HG03521 (cell line): ENCODE measurements around the gene TTC17.
A peak's percentile ranks its signal among the peaks of the same experiment; 100 is the strongest.
"Not testable (repeated sequence)": the region's sequence is repeated elsewhere in the genome, so short reads cannot be mapped to it uniquely, and the experiment has no call there.

Experiments used
- ATAC-seq: cut with Tn5 transposase; IDR thresholded peaks from one replicate; pipeline ENCODE4 v1.9.1; 2021; ENCODE audit warnings: mild to moderate bottlenecking, moderate library complexity; ENCODE audit not compliant: unreplicated experiment

The TTC17 gene, protein sequence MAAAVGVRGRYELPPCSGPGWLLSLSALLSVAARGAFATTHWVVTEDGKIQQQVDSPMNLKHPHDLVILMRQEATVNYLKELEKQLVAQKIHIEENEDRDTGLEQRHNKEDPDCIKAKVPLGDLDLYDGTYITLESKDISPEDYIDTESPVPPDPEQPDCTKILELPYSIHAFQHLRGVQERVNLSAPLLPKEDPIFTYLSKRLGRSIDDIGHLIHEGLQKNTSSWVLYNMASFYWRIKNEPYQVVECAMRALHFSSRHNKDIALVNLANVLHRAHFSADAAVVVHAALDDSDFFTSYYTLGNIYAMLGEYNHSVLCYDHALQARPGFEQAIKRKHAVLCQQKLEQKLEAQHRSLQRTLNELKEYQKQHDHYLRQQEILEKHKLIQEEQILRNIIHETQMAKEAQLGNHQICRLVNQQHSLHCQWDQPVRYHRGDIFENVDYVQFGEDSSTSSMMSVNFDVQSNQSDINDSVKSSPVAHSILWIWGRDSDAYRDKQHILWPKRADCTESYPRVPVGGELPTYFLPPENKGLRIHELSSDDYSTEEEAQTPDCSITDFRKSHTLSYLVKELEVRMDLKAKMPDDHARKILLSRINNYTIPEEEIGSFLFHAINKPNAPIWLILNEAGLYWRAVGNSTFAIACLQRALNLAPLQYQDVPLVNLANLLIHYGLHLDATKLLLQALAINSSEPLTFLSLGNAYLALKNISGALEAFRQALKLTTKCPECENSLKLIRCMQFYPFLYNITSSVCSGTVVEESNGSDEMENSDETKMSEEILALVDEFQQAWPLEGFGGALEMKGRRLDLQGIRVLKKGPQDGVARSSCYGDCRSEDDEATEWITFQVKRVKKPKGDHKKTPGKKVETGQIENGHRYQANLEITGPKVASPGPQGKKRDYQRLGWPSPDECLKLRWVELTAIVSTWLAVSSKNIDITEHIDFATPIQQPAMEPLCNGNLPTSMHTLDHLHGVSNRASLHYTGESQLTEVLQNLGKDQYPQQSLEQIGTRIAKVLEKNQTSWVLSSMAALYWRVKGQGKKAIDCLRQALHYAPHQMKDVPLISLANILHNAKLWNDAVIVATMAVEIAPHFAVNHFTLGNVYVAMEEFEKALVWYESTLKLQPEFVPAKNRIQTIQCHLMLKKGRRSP

DNA sequence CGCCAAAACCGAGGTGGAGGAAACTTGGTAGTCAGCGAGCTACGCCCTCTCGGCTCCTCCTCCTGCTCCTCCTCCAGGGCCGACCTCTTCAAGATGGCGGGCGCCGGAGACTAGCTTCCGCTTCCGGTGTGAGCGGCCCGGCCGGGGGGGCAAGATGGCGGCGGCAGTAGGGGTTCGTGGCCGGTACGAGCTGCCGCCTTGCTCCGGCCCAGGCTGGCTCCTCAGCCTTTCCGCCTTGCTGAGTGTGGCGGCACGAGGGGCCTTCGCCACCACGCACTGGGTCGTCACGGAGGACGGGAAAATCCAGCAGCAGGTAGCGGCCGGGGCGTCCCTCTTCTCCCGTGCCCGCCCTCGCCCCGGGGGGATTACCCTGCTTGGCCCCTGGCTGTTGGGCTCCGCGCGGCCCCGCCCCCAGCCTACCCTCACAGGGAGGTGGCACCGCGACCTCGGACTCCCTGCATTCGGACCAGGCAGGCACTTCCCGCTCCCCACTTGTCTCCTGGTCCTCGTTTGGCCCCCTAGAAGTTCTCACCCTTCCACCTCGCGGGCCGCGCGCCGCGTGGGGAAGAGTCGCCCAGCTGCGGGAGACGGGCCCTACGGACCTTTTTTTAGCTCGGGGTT, at the start of gene TTC17:
TTC17 (plus strand) TSS at position 120 of the 621 bp plus-strand sequence; CDS start at position 155, 35 bp downstream.
- peak; percentile 94 for ATAC-seq

GRCh38 chr11:43311791-43312607, 46.7 kb upstream of the TTC17 start, which contains the start of gene API5:
Gene API5, plus strand, starts transcription at chr11:43311996. Its CDS starts 132 bp downstream, at chr11:43312128.
- ATAC-seq: peak; percentile 98

- ATAC-seq: no peak
Observed at GRCh38 chr11:43315966-43316365, 42.8 kb upstream of the TTC17 start.

DNA sequence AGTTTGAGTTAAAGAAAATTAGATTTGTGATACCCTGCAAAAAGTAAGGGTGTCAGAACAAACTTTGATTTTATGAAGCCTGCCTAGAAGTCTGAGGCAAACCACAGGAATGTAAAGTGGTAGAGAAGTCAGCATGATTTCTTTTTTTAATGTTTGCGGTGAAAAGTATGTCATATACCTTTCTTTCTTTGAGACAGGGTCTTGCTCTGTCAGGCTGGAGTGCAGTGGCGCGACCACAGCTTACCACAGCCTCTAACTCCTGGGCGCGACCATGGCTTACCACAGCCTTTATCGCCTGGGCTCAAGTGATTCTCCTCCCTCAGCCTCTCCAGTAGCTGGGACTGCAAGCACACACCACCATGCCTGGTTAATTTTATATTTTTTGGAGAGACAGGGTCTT, 42.3 kb upstream of the TTC17 start:
- ATAC-seq: no peak

GRCh38 chr11:43327987-43328386, 30.7 kb upstream of the TTC17 start:
- ATAC-seq: no peak

- ATAC-seq: no peak
Observed at GRCh38 chr11:43328482-43328881, 30.2 kb upstream of the TTC17 start.

DNA sequence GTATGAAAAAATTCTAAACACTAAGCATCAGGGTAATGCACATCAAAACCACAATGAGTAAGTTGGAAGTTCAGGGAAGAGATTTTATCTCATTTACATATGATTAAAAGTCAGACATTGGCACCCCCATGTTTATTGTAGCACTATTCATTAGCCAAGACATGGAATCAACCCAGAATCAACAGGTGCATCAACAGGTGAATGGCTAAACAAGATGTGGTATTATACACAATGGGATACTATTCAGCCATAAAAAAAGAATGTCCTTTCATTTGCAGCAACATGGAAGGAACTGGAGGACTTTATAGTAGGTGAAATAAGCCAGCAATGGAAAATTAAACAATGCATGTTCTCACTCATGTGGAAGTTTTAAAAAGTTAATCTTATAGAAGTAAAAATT, 17.6 kb upstream of the TTC17 start:
- ATAC-seq: no peak

DNA sequence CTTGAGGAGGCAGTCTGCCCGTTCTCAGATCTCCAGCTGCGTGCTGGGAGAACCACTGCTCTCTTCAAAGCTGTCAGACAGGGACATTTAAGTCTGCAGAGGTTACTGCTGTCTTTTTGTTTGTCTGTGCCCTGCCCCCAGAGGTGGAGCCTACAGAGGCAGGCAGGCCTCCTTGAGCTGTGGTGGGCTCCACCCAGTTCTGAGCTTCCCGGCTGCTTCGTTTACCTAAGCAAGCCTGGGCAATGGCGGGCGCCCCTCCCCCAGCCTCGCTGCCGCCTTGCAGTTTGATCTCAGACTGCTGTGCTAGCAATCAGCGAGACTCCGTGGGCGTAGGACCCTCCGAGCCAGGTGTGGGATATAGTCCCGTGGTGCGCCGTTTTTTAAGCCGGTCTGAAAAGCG, 7.3 kb upstream of the TTC17 start:
- not testable (repeated sequence) for ATAC-seq

DNA sequence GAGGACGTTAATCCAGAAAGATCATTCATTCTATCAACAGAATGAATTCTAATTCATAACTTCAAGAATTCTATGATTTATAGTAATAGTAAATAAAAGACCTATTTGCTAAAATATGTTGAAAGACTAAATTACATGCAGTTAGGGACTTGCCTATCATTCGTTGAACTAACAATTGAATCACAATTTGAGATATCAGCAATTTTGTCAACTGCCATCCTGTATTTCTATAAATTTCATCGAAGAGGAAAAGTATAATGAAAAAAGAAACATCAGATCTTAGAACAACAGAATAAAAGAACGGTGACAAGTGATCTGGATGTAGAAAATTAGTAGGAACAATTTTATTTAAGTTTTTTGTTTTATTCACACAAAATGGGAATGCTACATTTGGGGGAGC, 4.4 kb upstream of the TTC17 start:
- no peak for ATAC-seq

GRCh38 chr11:43356336-43356735, 2.4 kb upstream of the TTC17 start:
- ATAC-seq: no peak

- no peak for ATAC-seq
Observed at GRCh38 chr11:43358279-43358800, 380 bp upstream of the TTC17 start.

DNA sequence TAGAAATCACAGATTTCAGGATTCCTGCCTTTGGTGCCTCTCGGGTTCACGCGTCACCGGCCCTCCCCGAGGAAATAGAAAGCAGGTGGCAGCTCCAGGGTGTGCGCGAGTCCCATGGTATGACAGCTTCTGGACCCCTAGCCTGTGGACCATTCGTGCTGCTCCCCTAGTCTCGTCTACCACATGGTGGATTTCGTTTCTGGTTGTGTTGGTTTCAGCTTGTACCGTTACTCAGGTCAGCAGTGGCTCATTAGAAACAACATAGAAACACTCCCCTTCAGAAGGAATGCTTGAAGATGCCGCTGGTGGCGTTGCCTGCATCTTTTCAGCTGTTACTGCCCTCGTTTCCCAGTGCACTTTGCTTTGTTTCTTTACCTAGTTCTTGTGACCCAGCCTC, 700 bp downstream of the TTC17 start:
- ATAC-seq: peak; percentile 45

DNA sequence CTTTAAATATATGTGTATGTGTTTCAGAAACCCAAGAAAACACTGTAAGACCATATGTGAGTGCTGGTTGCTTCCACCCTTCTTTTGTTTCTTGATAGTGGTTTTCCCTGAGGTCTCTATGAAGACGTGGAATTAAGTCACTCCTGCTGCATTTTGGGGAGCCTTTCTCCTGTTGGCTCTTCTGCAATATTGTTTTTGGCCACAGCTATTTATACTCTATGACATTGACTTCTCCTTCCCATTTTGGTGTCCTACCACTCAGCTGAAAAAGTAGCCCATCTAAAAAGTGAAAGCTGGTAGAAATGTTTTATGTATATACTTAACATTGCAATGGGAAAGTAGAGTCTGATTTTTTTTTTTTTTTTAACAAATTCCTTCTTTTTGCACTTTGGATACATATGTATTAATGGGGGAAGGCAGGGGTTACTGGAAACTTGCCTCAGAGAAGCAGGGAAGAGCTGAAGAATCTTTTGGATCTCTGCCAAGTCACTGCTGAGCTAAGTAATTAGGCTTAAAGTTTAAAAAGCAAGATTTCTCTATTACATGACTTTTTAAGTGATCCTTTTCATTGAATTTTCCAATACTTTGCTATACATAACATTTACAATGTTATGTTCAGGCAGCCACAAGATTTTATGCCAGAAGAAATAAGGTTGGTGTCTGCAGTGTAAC, 1.8 kb downstream of the TTC17 start:
- no peak for ATAC-seq

- no peak for ATAC-seq
Observed at GRCh38 chr11:43366677-43367076, 8.0 kb downstream of the TTC17 start.

DNA sequence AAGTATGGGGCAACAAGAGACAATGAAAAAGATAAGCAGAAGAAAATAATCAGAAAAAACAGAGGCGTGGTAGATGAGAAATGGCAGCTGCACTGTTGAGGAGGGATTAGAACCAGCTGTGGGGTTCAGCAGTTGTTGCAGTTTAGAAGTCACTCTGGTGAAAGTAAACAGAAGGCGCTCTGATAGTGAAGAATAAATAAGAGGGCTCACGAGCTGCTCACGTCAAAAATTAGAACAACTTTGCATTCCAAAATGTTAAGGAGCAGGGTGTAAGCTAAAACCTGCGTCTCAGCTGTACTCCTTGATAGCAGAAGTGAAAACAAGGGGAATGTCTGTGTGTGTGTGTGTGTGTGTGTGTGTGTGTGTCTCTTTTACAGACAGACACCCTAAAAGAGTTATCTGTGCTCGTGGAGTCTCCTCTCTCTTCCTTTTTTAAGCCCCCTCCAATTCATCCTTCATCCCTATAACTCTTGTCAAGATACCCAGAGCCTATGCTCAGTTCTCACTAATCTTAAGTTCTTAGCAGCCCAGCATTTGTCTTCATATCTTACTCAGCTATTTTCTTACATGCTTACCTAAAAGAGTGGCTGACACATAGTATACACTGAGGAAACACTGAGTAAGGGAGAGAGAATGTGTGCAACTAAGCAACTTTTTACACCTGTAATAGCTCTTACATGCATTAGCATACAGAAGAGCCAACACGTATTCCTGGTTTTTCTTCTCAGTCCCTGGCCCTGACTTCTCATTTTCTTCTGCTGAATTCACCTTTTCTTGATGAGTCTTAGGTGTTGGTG, 8.9 kb downstream of the TTC17 start:
- ATAC-seq: no peak

DNA sequence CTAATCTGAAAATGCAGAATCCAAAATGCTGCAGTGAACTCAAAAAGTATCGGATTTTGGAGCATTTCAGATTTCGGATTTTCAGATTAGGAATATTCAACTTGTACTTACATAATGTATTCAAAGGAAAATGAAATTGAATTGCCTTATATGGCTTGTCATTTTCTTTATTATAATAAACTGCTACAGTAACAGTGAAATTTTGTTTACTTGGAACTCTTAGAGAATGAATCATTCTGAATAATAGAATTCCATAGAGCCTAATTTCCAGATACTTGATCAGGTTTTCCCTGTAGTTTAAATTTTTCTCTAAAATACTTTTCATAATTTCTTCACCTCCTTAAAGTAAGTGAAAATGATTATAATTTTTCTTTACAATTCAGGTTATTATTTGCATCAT, 17.3 kb downstream of the TTC17 start:
- no peak for ATAC-seq

DNA sequence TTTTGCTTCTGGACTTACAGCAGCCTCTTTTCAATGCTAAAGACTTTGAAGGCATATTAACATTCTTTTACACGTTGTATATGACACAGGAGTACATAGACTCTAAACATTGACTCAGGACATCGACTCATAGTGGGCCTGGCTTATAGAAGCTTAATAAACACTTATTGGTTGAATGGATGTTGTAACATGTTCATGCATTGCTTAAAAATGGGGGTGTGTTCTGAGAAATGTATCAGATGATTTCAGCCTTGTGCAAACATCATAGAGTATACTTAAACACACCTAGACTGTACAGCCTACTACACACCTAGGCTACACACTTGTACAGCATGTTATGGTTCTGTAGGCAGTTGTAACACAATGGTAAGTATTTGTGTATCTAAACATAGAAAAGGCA, 17.9 kb downstream of the TTC17 start:
- ATAC-seq: no peak

GRCh38 chr11:43377389-43377788, 18.7 kb downstream of the TTC17 start:
- ATAC-seq: no peak
